Gastroesophageal sphincter (tissue), 4 donors: ENCODE data around the gene SAMD14. TPM values are rescaled to one million over a fixed set of nuclear protein-coding genes. Genes with fewer than 3 reads are reported as not detected.

ENCODE experiments used
- ATAC-seq: fragments of 150-250 bp; one replicate; pipeline ENCODE4 v1.9.1; 2016; ENCODE audit warnings: mild to moderate bottlenecking, moderate library complexity
- H3K27ac ChIP-seq, 4 donors: fragments of 200-600 bp; sonication (generic) in 3 of 4; 1 replicate in 3 of 4; 2 replicates in 1 of 4; pipeline ENCODE4 v1.5.1; 2016 to 2019
- H3K27me3 ChIP-seq: fragments of 200-600 bp; sonication (generic); one replicate; pipeline ENCODE4 v1.5.1; 2019
- H3K36me3 ChIP-seq, 2 donors: fragments of 200-600 bp; sonication (generic); one replicate each; pipeline ENCODE4 v1.5.1; 2019; ENCODE audit warnings: control low read depth in 1 of 2
- H3K4me1 ChIP-seq, 3 donors: fragments of 200-600 bp; sonication (generic); 1 replicate in 2 of 3; 2 replicates in 1 of 3; pipeline ENCODE4 v1.5.1; 2016 to 2019; ENCODE audit warnings: control low read depth in 2 of 3
- H3K4me3 ChIP-seq, 2 donors: fragments of 200-600 bp; sonication (generic); one replicate each; pipeline ENCODE4 v1.5.1; 2019; ENCODE audit warnings: mild to moderate bottlenecking in 1 of 2, moderate library complexity in 1 of 2
- H3K9me3 ChIP-seq, 3 donors: fragments of 200-600 bp; sonication (generic); one replicate each; pipeline ENCODE4 v1.5.1; 2017 to 2019; ENCODE audit warnings: control low read depth in 2 of 3
- EP300 ChIP-seq: sonication (generic); formaldehyde crosslinking; IDR thresholded peaks from one replicate; pipeline ENCODE4 v1.6.1; 2017; ENCODE audit warnings: antibody characterized with exemption, mild to moderate bottlenecking
- POLR2A ChIP-seq, 2 donors: fragments of 450-650 bp; IDR thresholded peaks; one replicate each; pipeline ENCODE4 v1.6.1; 2017; ENCODE audit warnings: antibody characterized with exemption in 2 of 2, mild to moderate bottlenecking in 2 of 2, moderate library complexity in 1 of 2
- POLR2AphosphoS5 ChIP-seq: sonication (generic); formaldehyde crosslinking; IDR thresholded peaks from one replicate; pipeline ENCODE4 v1.6.1; 2017; ENCODE audit warnings: antibody characterized with exemption
- WGBS, 2 donors: methylation state at CpG; one replicate each; pipeline ENCODE4 v1.1.5; 2018; ENCODE audit warnings: low coverage in 1 of 2; 5-methylcytosine and 5-hydroxymethylcytosine counted together
- total RNA-seq, 4 donors: library from RNA; depleted of rRNA; stranded (reverse); fragments of >200 nt; gene quantifications; one replicate each; pipeline ENCODE4 v1.1.0, GENCODE V29; 2016
- TF ChIP-seq, protein P1 (sequence below), 4 experiments: fragments of 200-600 bp in 2 of 4; fragments of 450-650 bp in 2 of 4; sonication (generic) in 1 of 4; IDR thresholded peaks; one replicate each; pipeline ENCODE4 v1.5.1; 2017 to 2019; ENCODE audit warnings: antibody characterized with exemption in 4 of 4, mild to moderate bottlenecking in 2 of 4, moderate library complexity in 2 of 4

SAMD14 gene
- total RNA-seq, 4 donors from 2014 or later: 1.3 to 2.8 (median 2.3) TPM

DNA sequence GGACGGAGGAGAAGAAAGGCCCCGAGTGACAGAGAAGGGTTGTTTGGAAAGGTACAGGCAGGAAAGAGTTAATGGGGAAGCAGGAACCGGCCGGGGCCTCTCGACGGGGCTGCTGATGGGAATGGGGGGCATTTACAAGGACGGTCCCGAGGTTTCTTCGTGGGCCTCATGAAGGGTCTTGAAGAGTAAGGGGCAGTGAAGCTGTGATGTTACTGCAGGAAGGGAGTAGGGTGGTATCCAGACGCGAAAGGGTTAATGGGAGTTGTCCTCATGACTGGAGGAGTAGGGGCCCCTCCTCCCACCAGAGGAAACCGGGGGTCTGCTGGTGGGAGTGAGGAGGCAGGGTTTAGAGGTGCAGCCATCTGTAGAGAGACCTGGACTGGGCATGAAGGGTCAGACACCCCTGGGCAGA, 34.3 kb downstream of the SAMD14 start:
- no peaks in the 10 kb centered on the region for H3K9me3 ChIP-seq
- peaks cover 0 to 35% of the 10 kb centered on the region in 2 donors for H3K36me3 ChIP-seq
- WGBS, 2 donors: 1 to 3% methylated on average over 6 to 12 of the region's 12 CpGs
- TF ChIP-seq EP300 (no peak), POLR2AphosphoS5 (no peak), POLR2A (IDR thresholded peaks at IDR 0.05) (no peak)
- TF ChIP-seq, protein P1, sequence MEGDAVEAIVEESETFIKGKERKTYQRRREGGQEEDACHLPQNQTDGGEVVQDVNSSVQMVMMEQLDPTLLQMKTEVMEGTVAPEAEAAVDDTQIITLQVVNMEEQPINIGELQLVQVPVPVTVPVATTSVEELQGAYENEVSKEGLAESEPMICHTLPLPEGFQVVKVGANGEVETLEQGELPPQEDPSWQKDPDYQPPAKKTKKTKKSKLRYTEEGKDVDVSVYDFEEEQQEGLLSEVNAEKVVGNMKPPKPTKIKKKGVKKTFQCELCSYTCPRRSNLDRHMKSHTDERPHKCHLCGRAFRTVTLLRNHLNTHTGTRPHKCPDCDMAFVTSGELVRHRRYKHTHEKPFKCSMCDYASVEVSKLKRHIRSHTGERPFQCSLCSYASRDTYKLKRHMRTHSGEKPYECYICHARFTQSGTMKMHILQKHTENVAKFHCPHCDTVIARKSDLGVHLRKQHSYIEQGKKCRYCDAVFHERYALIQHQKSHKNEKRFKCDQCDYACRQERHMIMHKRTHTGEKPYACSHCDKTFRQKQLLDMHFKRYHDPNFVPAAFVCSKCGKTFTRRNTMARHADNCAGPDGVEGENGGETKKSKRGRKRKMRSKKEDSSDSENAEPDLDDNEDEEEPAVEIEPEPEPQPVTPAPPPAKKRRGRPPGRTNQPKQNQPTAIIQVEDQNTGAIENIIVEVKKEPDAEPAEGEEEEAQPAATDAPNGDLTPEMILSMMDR (IDR thresholded peaks at IDR 0.05): no peak
- no peaks in the 10 kb centered on the region for H3K27me3 ChIP-seq
- H3K4me1 ChIP-seq: peaks cover 0 to 62% (median 17%) of the 10 kb centered on the region in 3 donors
- peak overlapping the region; percentile 60 to 95 (median 90) for H3K27ac ChIP-seq
- no peak for ATAC-seq
- H3K4me3 ChIP-seq: peak overlapping the region; percentile 55 to 77

DNA sequence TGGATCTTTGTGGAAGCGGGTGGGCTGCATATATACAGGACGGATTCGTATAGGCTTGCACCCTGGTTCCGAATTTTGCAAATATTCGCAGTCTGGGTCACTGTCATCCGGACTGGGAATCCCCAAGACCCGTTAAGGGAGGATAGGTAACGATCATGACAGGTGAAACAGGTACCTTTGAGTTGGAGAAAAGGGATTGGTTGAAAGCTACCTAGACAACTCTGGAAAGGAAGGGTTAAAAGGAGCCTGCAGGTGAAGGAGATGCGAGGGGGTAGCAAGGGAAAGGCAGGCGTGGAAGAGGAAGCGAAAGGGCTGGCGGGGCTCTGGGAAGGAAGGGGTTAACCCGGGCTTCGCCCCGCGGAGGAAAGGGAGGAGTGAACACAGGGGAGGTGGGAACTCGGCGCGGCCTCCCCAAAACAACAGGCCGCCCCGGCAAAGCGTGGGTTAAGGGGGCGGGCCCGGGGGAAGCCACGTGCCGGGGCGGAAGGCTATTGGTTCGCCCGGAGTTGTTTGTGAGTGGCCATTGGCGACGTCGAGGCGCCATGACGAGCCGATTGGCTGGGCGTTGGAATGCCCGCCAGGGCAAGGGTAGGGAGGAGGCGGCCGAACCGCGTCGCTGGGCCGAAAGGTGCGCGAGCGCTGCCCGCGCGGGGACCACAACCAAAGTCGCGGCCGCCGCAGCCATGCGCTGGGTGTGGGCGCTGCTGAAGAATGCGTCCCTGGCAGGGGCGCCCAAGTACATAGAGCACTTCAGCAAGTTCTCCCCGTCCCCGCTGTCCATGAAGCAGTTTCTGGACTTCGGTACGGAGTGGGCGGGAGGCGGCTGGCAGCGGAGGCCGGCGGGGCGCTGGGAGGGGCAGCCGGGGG, 35.0 kb downstream of the SAMD14 start, which contains the start of gene PDK2:
TSS of gene PDK2 (plus strand) at position 599 of the 867 bp plus-strand sequence. CDS start at position 684, 85 bp downstream.
- Histone ChIP-seq H3K36me3 (peaks cover 0 to 38% of the 10 kb centered on the region in 2 donors), H3K27me3 (no peaks in the 10 kb centered on the region), H3K27ac (peak within 1 kb of the TSS; percentile 60 to 95 (median 90)), H3K4me1 (peaks cover 0 to 56% (median 13%) of the 10 kb centered on the region in 3 donors), H3K9me3 (no peaks in the 10 kb centered on the region), H3K4me3 (peak within 1 kb of the TSS; percentile 55 to 77)
- peak; percentile 75 for TF ChIP-seq POLR2AphosphoS5
- peak; percentile 46 to 76 for TF ChIP-seq POLR2A (IDR thresholded peaks at IDR 0.05)
- TF ChIP-seq EP300: no peak
- TF ChIP-seq, protein P1 (IDR thresholded peaks at IDR 0.05): peak in 1 of 4 experiments; percentile 13
- peak; percentile 95 for ATAC-seq
- WGBS, 2 donors: 0% methylated on average over 18 to 21 of the region's 68 CpGs

DNA sequence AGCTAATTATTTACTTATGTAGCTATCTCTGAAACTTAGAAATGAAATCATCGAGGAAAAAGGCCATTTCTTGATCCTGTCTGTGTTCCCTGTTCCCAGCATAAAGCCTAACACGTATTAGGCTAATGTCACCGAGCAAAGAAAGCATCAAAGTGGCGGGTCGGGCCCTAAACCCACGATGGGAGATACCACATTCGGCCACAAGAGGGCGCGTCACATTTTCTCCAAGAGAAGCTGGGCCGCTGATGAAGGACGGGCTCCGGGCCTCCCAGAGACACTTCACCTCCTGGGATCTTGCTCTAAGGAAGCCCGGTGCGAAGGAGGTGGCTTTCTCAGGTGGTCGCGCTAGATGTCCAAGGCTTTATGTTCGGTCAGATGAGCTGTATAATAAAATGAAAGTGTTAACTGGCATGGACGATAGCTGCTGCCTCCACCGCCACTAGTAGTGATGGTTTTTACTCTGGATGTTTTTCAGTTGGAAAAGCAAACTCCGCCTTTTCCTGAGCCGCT, 35.7 kb downstream of the SAMD14 start:
- TF ChIP-seq EP300: no peak
- peak; percentile 38 for TF ChIP-seq POLR2AphosphoS5
- TF ChIP-seq, protein P1 (IDR thresholded peaks at IDR 0.05): peak in 3 of 4 experiments; percentile 88 to 95 (median 93)
- no peak for TF ChIP-seq POLR2A (IDR thresholded peaks at IDR 0.05)
- Histone ChIP-seq H3K27ac (peak overlapping the region; percentile 50 to 95 (median 90)), H3K4me3 (peak overlapping the region; percentile 55 to 77), H3K27me3 (no peaks in the 10 kb centered on the region), H3K36me3 (peaks cover 0 to 38% of the 10 kb centered on the region in 2 donors), H3K4me1 (peaks cover 0 to 49% (median 13%) of the 10 kb centered on the region in 3 donors), H3K9me3 (no peaks in the 10 kb centered on the region)
- WGBS, 2 donors: 0% methylated on average over 13 to 17 of the region's 21 CpGs
- ATAC-seq: peak; percentile 64

DNA sequence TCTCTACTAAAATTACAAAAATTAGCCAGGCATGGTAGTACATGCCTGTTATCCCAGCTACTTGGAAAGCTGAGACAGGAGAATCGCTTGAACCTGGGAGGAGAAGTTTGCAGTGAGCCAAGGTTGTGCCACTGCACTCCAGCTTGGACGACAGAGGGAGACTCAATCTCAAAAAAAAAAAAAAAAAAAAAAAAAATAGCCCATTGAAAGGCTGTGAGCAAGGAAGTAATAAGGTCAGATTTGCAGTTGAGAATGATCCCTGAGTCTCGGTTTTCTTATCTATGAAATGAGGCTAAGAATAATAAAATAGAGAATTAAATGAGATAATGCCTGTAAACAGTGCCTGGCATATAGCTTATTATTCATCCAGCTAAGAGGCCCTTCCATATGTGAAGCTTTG, 36.2 kb downstream of the SAMD14 start:
- Histone ChIP-seq H3K9me3 (no peaks in the 10 kb centered on the region), H3K27me3 (no peaks in the 10 kb centered on the region), H3K27ac (peak overlapping the region in 2 of 4 donors; percentile 89 to 91), H3K4me3 (no peak overlapping the region), H3K36me3 (peaks cover 0 to 38% of the 10 kb centered on the region in 2 donors), H3K4me1 (peaks cover 0 to 44% (median 13%) of the 10 kb centered on the region in 3 donors)
- no peak for TF ChIP-seq EP300
- TF ChIP-seq POLR2AphosphoS5: no peak
- TF ChIP-seq, protein P1 (IDR thresholded peaks at IDR 0.05): no peak
- TF ChIP-seq POLR2A (IDR thresholded peaks at IDR 0.05): no peak
- 29 to 38% methylated on average over 3 of the region's 3 CpGs for WGBS, 2 donors
- no peak for ATAC-seq
